ENCODE measurements around the gene ABTB1. TPM values are rescaled to one million over a fixed set of nuclear protein-coding genes. Genes with fewer than 3 reads are reported as not detected.
"Not testable (repeated sequence)": the region's sequence is repeated elsewhere in the genome, so short reads cannot be mapped to it uniquely, and the experiment has no call there.

The ABTB1 gene
- polyA plus RNA-seq, 4 donors = 19.2 to 49.4 (median 30.1) TPM

- H3K4me3 ChIP-seq (ENCODE audit: low read depth in 1 of 3, low read length in 3 of 3); FAIRE-seq; H3K27me3 ChIP-seq (ENCODE audit: control insufficient read depth in 3 of 3, insufficient read depth in 3 of 3, low read length in 3 of 3); H3K9me3 ChIP-seq (ENCODE audit: control insufficient read depth in 2 of 2, insufficient read depth in 1 of 2, low read depth in 1 of 2, low read length in 1 of 2); H3K27ac ChIP-seq (ENCODE audit: low read depth in 1 of 3, low read length in 2 of 3); H3K4me1 ChIP-seq (ENCODE audit: control insufficient read depth in 3 of 3, insufficient read depth in 2 of 3, low read depth in 1 of 3, low read length in 2 of 3); DNase-seq: not testable (repeated sequence)
- peaks cover 0 to 22% (median 0%) of the 10 kb centered on the region in 3 donors for H3K36me3 ChIP-seq (ENCODE audit: control insufficient read depth in 3 of 3, insufficient read depth in 2 of 3, low read depth in 1 of 3, low read length in 3 of 3)
- WGBS, 3 donors = 89 to 93% (median 90%) methylated on average over 6 of the region's 6 CpGs
These were observed 9.4 kb downstream of the ABTB1 start for GRCh38 chr3:127682175-127682554.

GRCh38 chr3:127682561-127682960 lies 9.8 kb downstream of the ABTB1 start:
- FAIRE-seq (no peak), DNase-seq (no peak)
- 87 to 89% (median 89%) methylated on average over 8 of the region's 8 CpGs for WGBS, 3 donors
- no peak overlapping the region for H3K4me3 ChIP-seq (ENCODE audit: low read depth in 1 of 3, low read length in 3 of 3)
- no peaks in the 10 kb centered on the region for H3K9me3 ChIP-seq (ENCODE audit: control insufficient read depth in 2 of 2, insufficient read depth in 1 of 2, low read depth in 1 of 2, low read length in 1 of 2)
- H3K36me3 ChIP-seq (ENCODE audit: control insufficient read depth in 3 of 3, insufficient read depth in 2 of 3, low read depth in 1 of 3, low read length in 3 of 3) = peaks cover 0 to 18% (median 0%) of the 10 kb centered on the region in 3 donors
- no peaks in the 10 kb centered on the region for H3K4me1 ChIP-seq (ENCODE audit: control insufficient read depth in 3 of 3, insufficient read depth in 2 of 3, low read depth in 1 of 3, low read length in 2 of 3)
- no peak overlapping the region for H3K27ac ChIP-seq (ENCODE audit: low read depth in 1 of 3, low read length in 2 of 3)
- H3K27me3 ChIP-seq (ENCODE audit: control insufficient read depth in 3 of 3, insufficient read depth in 3 of 3, low read length in 3 of 3) = no peaks in the 10 kb centered on the region

GRCh38 chr3:127684871-127685707 lies 12.3 kb downstream of the ABTB1 start:
- Histone ChIP-seq H3K4me1 (ENCODE audit: control insufficient read depth in 3 of 3, insufficient read depth in 2 of 3, low read depth in 1 of 3, low read length in 2 of 3) (no peaks in the 10 kb centered on the region), H3K4me3 (ENCODE audit: low read depth in 1 of 3, low read length in 3 of 3) (no peak overlapping the region), H3K36me3 (ENCODE audit: control insufficient read depth in 3 of 3, insufficient read depth in 2 of 3, low read depth in 1 of 3, low read length in 3 of 3) (peaks cover 0 to 11% (median 0%) of the 10 kb centered on the region in 3 donors), H3K9me3 (ENCODE audit: control insufficient read depth in 2 of 2, insufficient read depth in 1 of 2, low read depth in 1 of 2, low read length in 1 of 2) (no peaks in the 10 kb centered on the region), H3K27me3 (ENCODE audit: control insufficient read depth in 3 of 3, insufficient read depth in 3 of 3, low read length in 3 of 3) (no peaks in the 10 kb centered on the region), H3K27ac (ENCODE audit: low read depth in 1 of 3, low read length in 2 of 3) (no peak overlapping the region)
- DNase-seq (no peak), FAIRE-seq (no peak)
- 71 to 74% (median 72%) methylated on average over 22 of the region's 22 CpGs for WGBS, 3 donors

GRCh38 chr3:127685708-127686511 lies 13.2 kb downstream of the ABTB1 start:
- no peak for DNase-seq
- no peaks in the 10 kb centered on the region for H3K4me1 ChIP-seq (ENCODE audit: control insufficient read depth in 3 of 3, insufficient read depth in 2 of 3, low read depth in 1 of 3, low read length in 2 of 3)
- H3K36me3 ChIP-seq (ENCODE audit: control insufficient read depth in 3 of 3, insufficient read depth in 2 of 3, low read depth in 1 of 3, low read length in 3 of 3) = peaks cover 0 to 13% (median 0%) of the 10 kb centered on the region in 3 donors
- no peaks in the 10 kb centered on the region for H3K27me3 ChIP-seq (ENCODE audit: control insufficient read depth in 3 of 3, insufficient read depth in 3 of 3, low read length in 3 of 3)
- no peaks in the 10 kb centered on the region for H3K9me3 ChIP-seq (ENCODE audit: control insufficient read depth in 2 of 2, insufficient read depth in 1 of 2, low read depth in 1 of 2, low read length in 1 of 2)
- no peak overlapping the region for H3K27ac ChIP-seq (ENCODE audit: low read depth in 1 of 3, low read length in 2 of 3)
- no peak for FAIRE-seq
- 75 to 79% (median 77%) methylated on average over 4 of the region's 4 CpGs for WGBS, 3 donors
- no peak overlapping the region for H3K4me3 ChIP-seq (ENCODE audit: low read depth in 1 of 3, low read length in 3 of 3)

- Histone ChIP-seq H3K36me3 (ENCODE audit: control insufficient read depth in 3 of 3, insufficient read depth in 2 of 3, low read depth in 1 of 3, low read length in 3 of 3) (peaks cover 0 to 16% (median 0%) of the 10 kb centered on the region in 3 donors), H3K9me3 (ENCODE audit: control insufficient read depth in 2 of 2, insufficient read depth in 1 of 2, low read depth in 1 of 2, low read length in 1 of 2) (no peaks in the 10 kb centered on the region), H3K27ac (ENCODE audit: low read depth in 1 of 3, low read length in 2 of 3) (no peak overlapping the region), H3K27me3 (ENCODE audit: control insufficient read depth in 3 of 3, insufficient read depth in 3 of 3, low read length in 3 of 3) (no peaks in the 10 kb centered on the region), H3K4me1 (ENCODE audit: control insufficient read depth in 3 of 3, insufficient read depth in 2 of 3, low read depth in 1 of 3, low read length in 2 of 3) (no peaks in the 10 kb centered on the region), H3K4me3 (ENCODE audit: low read depth in 1 of 3, low read length in 3 of 3) (no peak overlapping the region)
- FAIRE-seq = no peak
- no peak for DNase-seq
These were observed 13.8 kb downstream of the ABTB1 start for GRCh38 chr3:127686512-127686894.

GRCh38 chr3:127687228-127687737 lies 14.5 kb downstream of the ABTB1 start:
- Histone ChIP-seq H3K9me3 (ENCODE audit: control insufficient read depth in 2 of 2, insufficient read depth in 1 of 2, low read depth in 1 of 2, low read length in 1 of 2) (no peaks in the 10 kb centered on the region), H3K4me3 (ENCODE audit: low read depth in 1 of 3, low read length in 3 of 3) (no peak overlapping the region), H3K27me3 (ENCODE audit: control insufficient read depth in 3 of 3, insufficient read depth in 3 of 3, low read length in 3 of 3) (no peaks in the 10 kb centered on the region), H3K27ac (ENCODE audit: low read depth in 1 of 3, low read length in 2 of 3) (no peak overlapping the region), H3K36me3 (ENCODE audit: control insufficient read depth in 3 of 3, insufficient read depth in 2 of 3, low read depth in 1 of 3, low read length in 3 of 3) (peaks cover 0 to 22% (median 0%) of the 10 kb centered on the region in 3 donors), H3K4me1 (ENCODE audit: control insufficient read depth in 3 of 3, insufficient read depth in 2 of 3, low read depth in 1 of 3, low read length in 2 of 3) (no peaks in the 10 kb centered on the region)
- DNase-seq (no peak), FAIRE-seq (no peak)
- 91 to 96% (median 92%) methylated on average over 2 of the region's 2 CpGs for WGBS, 3 donors

GRCh38 chr3:127688022-127688415 lies 15.3 kb downstream of the ABTB1 start:
- no peak for DNase-seq
- no peaks in the 10 kb centered on the region for H3K9me3 ChIP-seq (ENCODE audit: control insufficient read depth in 2 of 2, insufficient read depth in 1 of 2, low read depth in 1 of 2, low read length in 1 of 2)
- H3K36me3 ChIP-seq (ENCODE audit: control insufficient read depth in 3 of 3, insufficient read depth in 2 of 3, low read depth in 1 of 3, low read length in 3 of 3) = peaks cover 0 to 30% (median 0%) of the 10 kb centered on the region in 3 donors
- no peak overlapping the region for H3K4me3 ChIP-seq (ENCODE audit: low read depth in 1 of 3, low read length in 3 of 3)
- no peak for FAIRE-seq
- H3K27me3 ChIP-seq (ENCODE audit: control insufficient read depth in 3 of 3, insufficient read depth in 3 of 3, low read length in 3 of 3) = no peaks in the 10 kb centered on the region
- no peaks in the 10 kb centered on the region for H3K4me1 ChIP-seq (ENCODE audit: control insufficient read depth in 3 of 3, insufficient read depth in 2 of 3, low read depth in 1 of 3, low read length in 2 of 3)
- 70 to 73% (median 71%) methylated on average over 2 of the region's 2 CpGs for WGBS, 3 donors
- no peak overlapping the region for H3K27ac ChIP-seq (ENCODE audit: low read depth in 1 of 3, low read length in 2 of 3)

- H3K4me3 ChIP-seq (ENCODE audit: low read depth in 1 of 3, low read length in 3 of 3) = no peak overlapping the region
- H3K27me3 ChIP-seq (ENCODE audit: control insufficient read depth in 3 of 3, insufficient read depth in 3 of 3, low read length in 3 of 3) = no peaks in the 10 kb centered on the region
- no peak overlapping the region for H3K27ac ChIP-seq (ENCODE audit: low read depth in 1 of 3, low read length in 2 of 3)
- H3K36me3 ChIP-seq (ENCODE audit: control insufficient read depth in 3 of 3, insufficient read depth in 2 of 3, low read depth in 1 of 3, low read length in 3 of 3) = peaks cover 0 to 35% (median 0%) of the 10 kb centered on the region in 3 donors
- H3K9me3 ChIP-seq (ENCODE audit: control insufficient read depth in 2 of 2, insufficient read depth in 1 of 2, low read depth in 1 of 2, low read length in 1 of 2) = no peaks in the 10 kb centered on the region
- no peaks in the 10 kb centered on the region for H3K4me1 ChIP-seq (ENCODE audit: control insufficient read depth in 3 of 3, insufficient read depth in 2 of 3, low read depth in 1 of 3, low read length in 2 of 3)
- 74 to 77% (median 77%) methylated on average over 20 of the region's 20 CpGs for WGBS, 3 donors
- no peak for DNase-seq
- FAIRE-seq = no peak
These were observed 15.9 kb downstream of the ABTB1 start for GRCh38 chr3:127688416-127689265.

Measured in small intestine (tissue), 7 donors.